Measurements from ENCODE around the gene TP53I13.

The TP53I13 gene

DNA sequence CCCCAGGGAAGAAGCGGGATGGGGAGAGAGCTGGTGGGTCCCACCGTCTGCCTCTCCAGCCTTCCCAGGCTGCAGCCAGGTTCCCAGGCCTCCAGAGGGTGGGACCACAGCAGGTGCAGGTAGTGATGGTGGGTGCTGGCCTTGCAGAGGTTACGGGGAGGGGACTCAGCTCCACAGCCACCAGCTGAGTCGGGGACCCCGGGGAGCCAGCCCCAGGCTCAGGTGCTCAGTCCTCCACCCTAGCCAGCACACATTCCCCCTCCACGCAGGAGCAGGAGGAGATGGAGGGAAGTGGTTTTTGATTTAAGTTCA, 5.0 kb downstream of the TP53I13 start:
- Mint-ChIP-seq H3K9me3 (no peaks in the 10 kb centered on the region), H3K27ac (no peak overlapping the region), H3K4me1 (ENCODE audit: low read depth) (peaks cover 10% of the 10 kb centered on the region), H3K36me3 (ENCODE audit: low read depth) (peaks cover 24% of the 10 kb centered on the region), H3K27me3 (ENCODE audit: low read depth) (no peaks in the 10 kb centered on the region), H3K4me3 (no peak overlapping the region)

DNA sequence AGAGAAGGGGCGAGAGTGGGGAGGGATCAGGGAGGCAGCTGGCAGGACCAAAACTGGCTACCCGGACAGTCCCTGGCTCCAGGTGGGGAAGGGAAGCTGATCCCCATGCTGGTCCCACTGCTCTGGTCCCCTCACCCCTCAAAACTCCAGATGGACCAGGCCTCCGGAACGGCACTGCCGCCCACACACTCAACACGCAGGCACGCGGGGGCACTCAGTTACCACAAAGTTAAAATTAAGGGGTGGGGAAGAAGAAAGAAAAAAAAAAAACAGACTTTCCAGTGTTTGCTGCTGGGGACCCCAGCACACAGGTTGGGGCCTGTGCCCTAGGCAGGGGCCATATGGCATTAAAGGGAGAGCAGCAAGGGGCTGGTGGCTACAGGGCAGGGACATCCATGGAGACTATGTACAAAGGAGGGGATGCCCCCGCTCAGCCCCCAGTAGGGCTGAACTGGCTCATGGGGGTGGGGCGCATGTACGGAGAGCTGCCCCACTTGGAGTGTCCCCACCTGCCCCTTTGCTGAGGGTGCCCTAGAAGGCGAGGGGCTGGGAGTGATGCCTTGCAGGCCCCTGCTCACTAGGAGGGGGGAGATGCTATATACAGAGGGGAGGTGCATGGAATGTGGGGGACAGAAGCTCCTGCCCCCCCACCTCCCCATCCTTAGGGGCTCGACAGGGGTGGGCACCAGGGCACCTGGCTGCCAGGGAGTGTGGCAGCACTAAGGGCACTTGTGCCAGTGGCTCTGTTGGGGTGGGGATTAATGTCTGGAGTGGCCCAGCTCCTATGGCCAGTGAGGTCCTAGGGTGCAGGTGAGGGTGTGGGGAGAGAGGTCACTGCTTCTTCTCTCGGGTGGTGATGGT, 5.6 kb downstream of the TP53I13 start:
- no peaks in the 10 kb centered on the region for H3K9me3 Mint-ChIP-seq
- peaks cover 8% of the 10 kb centered on the region for H3K4me1 Mint-ChIP-seq (ENCODE audit: low read depth)
- H3K36me3 Mint-ChIP-seq (ENCODE audit: low read depth): peaks cover 24% of the 10 kb centered on the region
- H3K4me3 Mint-ChIP-seq: no peak overlapping the region
- peak overlapping the region; percentile 31 for H3K27ac Mint-ChIP-seq
- H3K27me3 Mint-ChIP-seq (ENCODE audit: low read depth): no peaks in the 10 kb centered on the region

DNA sequence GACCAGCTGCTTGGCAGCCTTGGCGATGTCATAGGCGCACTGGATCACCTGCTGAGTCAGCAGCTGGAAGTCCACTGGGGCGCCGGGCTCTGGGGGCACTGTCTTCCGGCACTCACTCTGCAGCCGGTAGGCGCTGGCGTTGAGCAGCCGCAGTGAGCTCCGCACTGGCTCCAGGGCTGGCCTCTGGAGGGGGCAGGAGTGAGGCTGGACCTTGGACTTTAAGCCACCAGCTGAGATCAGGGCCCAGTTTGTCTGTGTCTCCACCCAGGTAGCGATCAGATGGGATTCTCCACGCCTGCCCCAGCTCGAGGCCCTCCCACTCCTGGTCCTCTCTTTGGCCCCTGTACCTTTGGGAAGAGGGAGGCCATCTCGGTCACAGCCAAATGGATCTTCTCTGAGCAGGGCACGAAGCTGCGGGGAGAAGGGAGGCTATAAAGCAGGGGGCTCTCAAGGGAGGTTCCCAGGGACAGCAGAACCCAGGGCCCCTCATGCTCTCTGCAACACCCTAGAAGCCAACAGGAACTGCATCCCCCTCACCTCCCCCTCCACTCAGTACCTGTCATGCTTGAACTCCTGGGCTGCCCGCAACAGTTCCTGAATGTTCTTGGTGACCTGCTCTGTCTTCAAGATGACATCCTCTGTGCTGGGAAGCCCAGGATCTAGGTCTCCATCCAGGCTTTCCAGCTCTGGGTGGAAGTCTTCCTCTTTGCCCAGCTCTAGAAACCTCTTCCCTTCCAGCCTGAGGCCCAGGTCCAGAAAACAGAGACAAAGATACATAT, 6.4 kb downstream of the TP53I13 start:
- H3K4me1 Mint-ChIP-seq (ENCODE audit: low read depth): peaks cover 4% of the 10 kb centered on the region
- H3K27me3 Mint-ChIP-seq (ENCODE audit: low read depth): no peaks in the 10 kb centered on the region
- no peak overlapping the region for H3K4me3 Mint-ChIP-seq
- H3K36me3 Mint-ChIP-seq (ENCODE audit: low read depth): peaks cover 28% of the 10 kb centered on the region
- H3K27ac Mint-ChIP-seq: no peak overlapping the region
- no peaks in the 10 kb centered on the region for H3K9me3 Mint-ChIP-seq

DNA sequence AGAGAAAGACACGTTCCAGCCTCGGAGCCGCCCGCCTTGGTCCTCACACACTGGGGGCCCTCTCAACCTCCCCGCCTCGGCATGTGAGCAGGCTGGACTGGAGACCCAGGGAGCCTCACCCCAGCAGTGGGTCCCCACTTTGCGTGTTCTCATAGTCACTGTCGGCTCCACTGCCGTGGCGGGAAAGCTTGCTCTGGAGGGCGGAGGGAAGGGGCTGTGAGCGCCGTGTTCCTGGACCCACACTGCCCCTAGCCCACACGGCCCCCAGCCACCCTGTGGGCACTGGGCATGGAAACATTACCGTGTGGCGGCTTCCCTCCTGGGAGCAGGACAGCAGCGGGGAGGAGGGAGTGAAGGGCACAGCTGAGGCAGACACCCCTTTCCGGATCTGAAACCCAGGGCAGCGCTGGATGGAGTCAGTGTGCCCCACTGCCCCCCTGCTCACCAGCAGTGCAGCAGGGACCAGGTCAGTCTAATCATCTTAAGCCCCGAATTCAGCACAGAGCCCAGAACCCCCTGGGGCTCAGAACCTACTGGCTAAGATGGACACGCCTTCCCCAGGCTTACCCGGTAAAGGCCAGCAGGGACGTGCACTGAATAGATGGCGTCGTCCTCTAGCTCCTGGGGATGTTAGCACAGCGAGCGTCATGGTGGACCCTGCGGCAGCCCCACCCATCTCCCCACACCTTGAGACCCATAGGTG, 7.2 kb downstream of the TP53I13 start:
- no peaks in the 10 kb centered on the region for H3K27me3 Mint-ChIP-seq (ENCODE audit: low read depth)
- H3K4me1 Mint-ChIP-seq (ENCODE audit: low read depth): peaks cover 8% of the 10 kb centered on the region
- peaks cover 30% of the 10 kb centered on the region for H3K36me3 Mint-ChIP-seq (ENCODE audit: low read depth)
- no peak overlapping the region for H3K4me3 Mint-ChIP-seq
- H3K27ac Mint-ChIP-seq: no peak overlapping the region
- H3K9me3 Mint-ChIP-seq: no peaks in the 10 kb centered on the region

DNA sequence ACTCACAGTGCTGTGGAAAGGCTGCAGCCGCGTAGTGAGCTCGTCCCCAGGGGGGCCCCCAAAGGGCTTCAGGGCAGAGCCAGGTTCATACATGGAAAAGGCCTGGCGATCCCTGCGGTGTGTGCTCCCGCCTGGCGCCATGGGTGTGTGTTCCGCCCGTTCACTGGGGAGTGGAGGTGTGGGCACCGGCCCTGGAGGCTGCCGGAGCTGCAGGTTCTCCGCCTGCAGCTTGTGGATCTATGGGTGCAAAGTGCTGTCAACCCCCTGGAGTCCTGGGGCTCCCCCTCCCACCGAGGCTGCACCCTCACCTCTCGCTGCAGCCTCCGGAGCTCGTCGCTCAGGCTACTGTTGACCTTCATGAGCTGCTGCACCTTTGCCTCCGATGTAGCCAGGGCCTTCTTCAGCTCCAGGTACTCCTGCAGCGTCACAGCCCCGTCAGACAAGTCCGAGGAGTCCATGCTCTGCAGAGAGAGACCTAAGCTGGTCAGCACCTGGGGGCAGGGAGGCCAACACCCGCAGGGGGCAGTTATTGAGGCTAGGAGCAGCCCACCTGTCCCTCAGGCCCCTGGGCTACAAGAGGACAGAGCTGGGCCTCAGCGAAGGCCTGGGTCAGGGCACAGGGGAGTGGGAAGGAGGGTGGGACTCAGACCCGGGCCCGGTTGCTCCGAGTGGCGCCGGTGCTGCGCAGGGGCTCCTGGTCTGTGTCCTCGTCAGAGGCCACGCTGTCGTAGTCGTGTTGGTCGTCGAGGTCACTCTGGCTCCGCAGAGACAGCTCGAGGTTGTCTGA, 7.9 kb downstream of the TP53I13 start:
- Mint-ChIP-seq H3K36me3 (ENCODE audit: low read depth) (peaks cover 27% of the 10 kb centered on the region), H3K9me3 (no peaks in the 10 kb centered on the region), H3K27me3 (ENCODE audit: low read depth) (no peaks in the 10 kb centered on the region), H3K4me3 (no peak overlapping the region), H3K27ac (no peak overlapping the region), H3K4me1 (ENCODE audit: low read depth) (peaks cover 8% of the 10 kb centered on the region)

DNA sequence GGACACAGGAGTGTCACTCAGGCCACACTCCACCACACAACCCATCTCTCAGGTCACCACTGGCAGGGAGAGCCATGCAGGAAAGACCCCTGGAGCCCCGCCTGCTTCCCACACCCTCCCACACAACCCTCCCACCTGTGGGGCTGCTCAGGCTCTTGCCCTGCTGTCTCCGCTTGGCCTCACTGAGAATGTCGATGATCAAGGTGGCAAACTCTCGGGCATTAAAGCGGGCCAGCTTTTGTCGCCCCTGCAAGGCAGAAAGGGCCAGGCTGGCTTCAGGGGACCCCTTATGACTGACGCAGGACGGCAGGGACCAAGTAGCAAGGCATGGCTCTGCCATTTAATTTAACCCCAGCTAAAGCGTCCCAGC, 8.5 kb downstream of the TP53I13 start:
- H3K27me3 Mint-ChIP-seq (ENCODE audit: low read depth): no peaks in the 10 kb centered on the region
- peaks cover 8% of the 10 kb centered on the region for H3K4me1 Mint-ChIP-seq (ENCODE audit: low read depth)
- H3K9me3 Mint-ChIP-seq: no peaks in the 10 kb centered on the region
- H3K36me3 Mint-ChIP-seq (ENCODE audit: low read depth): peaks cover 28% of the 10 kb centered on the region
- H3K4me3 Mint-ChIP-seq: no peak overlapping the region
- no peak overlapping the region for H3K27ac Mint-ChIP-seq

DNA sequence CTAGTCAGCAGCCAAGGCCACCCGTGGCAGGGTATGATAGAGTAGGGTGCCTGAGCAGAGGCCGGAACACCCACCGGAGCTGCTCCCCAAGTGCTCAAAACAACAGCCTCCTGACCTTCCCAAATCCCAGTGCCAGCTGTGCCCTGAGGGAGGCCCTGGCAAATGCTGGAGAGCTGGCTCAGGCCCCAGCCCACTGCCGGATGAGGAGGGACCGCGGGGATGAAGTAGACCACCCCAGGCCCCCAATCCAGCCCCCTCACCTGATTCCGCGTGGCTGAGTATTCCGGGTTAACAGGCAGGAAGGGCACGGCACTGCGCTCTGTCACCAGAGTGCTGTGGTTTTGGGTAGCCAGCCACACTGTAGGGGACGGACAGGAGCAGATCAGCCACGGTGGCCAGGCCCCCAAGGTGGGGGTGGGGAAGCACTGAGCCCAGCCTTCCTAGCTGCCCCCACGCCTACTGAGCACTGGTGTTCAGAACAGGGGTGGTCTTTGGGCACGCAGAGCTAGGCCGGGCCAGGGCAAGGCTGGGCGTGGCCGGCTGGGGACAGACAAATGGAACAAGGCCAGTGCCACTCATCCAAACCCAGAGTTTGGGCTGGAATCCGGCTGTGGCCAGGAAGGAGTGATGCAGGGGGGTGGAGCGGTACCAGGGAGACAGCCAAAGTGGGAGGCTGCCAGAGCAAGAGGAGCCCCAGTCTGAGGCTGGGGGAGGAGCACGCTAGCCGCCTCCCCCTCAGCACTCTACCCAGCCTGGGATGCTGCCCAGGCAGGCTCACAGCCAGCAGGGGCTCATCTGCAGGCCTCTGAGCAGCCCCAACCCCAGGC, 9.1 kb downstream of the TP53I13 start:
- Mint-ChIP-seq H3K36me3 (ENCODE audit: low read depth) (peaks cover 32% of the 10 kb centered on the region), H3K27ac (no peak overlapping the region), H3K9me3 (no peaks in the 10 kb centered on the region), H3K4me1 (ENCODE audit: low read depth) (peaks cover 11% of the 10 kb centered on the region), H3K27me3 (ENCODE audit: low read depth) (no peaks in the 10 kb centered on the region), H3K4me3 (no peak overlapping the region)

DNA sequence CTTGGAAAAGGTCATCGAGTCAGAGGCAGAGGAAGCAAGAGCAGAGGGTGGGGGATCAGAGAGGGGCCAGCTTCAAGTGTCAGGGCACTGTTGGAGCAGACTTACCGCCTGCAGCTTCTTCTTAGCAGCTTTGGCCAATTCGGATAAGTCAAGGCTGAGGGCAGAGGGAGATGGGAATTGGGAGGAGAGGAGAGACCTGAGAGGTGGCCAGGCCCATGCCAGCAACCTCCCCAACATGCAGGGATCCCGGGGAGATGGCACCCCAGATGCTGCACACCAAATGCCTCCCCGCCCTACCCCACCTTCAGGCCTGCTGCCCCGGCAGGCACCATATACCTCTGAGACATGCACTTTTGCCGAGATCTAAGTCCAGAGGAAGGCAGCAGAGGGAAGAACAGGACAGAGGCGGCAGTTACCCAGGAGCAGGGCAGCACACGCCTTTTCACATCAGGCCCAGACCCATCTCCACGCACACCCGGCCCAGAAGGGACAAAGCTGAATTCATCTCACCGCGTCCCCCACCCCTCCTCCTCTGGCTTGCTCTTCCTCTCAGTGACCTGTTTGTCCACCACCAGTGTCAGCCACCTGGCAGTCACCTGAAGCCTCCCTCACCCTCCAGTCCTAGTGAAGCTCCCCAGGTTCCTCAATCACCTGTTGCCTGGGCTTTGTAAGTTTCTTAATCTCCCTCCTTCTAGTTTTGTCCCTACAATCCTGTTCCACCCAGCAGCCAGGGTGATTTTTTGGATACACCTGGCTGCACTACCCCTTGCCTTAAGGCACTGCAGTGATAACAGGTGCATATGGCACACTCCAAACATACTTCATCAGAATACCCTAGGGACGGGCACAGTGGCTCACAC, 10.4 kb downstream of the TP53I13 start:
- H3K4me1 Mint-ChIP-seq (ENCODE audit: low read depth): peaks cover 11% of the 10 kb centered on the region
- H3K27me3 Mint-ChIP-seq (ENCODE audit: low read depth): no peaks in the 10 kb centered on the region
- H3K9me3 Mint-ChIP-seq: no peaks in the 10 kb centered on the region
- peaks cover 27% of the 10 kb centered on the region for H3K36me3 Mint-ChIP-seq (ENCODE audit: low read depth)
- no peak overlapping the region for H3K4me3 Mint-ChIP-seq
- H3K27ac Mint-ChIP-seq: no peak overlapping the region

DNA sequence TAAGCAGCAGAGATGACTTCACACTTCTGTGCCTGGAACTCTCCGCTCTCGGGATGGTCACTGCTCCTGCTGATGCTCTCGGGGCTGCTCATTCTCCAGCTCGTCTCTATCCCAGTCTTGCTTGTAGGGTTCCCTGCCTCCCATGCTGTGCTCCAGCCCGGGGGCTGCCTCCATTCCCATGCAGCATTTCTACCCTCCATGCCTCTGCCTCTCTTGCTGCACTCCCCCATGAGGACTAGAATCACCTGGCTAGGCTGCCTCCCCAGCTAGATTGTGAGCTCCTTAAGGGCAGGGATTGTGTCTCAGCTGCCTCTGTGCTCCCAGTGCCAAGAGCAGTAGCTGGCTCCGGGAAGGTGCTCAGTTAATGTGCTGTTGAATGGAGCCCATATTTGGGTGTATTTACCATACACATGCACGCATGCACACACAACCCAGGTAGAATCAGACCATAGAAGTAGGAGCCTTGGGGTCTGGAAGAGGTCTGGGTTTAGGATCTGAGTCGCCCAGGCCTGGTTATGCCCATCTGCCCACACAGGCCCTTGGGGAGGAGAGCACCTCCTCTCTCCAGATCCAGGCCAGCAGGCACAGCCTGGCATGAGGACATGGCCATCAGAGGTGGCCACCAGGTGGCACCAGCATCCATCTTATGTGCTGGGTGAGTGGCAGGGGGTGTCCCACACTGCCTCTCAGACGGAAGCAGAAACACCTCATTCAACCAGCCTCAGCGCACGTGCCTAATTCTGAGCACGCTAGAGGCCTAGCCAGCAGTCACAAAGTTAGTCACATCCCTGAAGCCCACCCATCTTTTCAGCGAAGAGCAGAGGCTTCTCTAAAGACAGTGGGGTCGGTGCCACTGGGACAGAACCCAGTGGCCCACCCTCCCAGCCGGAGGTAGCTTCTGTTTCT, 11.6 kb downstream of the TP53I13 start:
- Mint-ChIP-seq H3K9me3 (no peaks in the 10 kb centered on the region), H3K27me3 (ENCODE audit: low read depth) (no peaks in the 10 kb centered on the region), H3K36me3 (ENCODE audit: low read depth) (peaks cover 25% of the 10 kb centered on the region), H3K4me1 (ENCODE audit: low read depth) (peaks cover 19% of the 10 kb centered on the region), H3K4me3 (no peak overlapping the region), H3K27ac (peak overlapping the region; percentile 70)

DNA sequence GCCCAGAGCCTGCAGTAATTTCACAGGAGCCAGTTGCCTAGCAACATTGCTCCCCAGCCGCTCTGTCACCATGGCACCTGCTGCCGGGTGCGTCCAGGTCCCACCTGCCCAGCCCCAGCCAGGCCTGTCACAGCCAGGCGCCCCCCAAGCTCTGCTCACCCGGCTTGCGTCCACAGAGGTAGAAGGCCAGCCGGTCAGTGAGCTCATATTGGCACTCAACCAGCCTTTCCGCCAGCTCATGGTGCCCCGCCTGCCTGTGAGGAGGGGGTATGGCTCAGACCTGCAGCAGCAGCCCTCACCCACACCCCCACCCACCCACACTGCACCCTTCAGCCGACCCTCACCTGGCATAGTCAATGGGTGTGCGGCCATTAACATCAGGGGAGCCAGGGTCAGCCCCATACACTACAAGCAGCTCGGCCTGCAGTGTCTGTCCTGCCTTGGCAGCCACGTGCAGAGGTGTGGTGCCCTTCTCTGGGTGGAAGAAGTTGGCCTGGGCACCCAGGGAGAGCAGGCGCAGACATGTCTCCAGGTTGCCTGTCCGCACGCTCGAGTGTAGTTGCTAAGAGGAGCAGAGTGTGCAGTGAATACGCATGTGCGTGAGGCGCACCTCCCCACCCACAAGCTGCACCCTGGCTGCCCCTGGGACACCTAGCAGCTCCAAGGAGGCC, 13.2 kb downstream of the TP53I13 start:
- peaks cover 31% of the 10 kb centered on the region for H3K4me1 Mint-ChIP-seq (ENCODE audit: low read depth)
- H3K9me3 Mint-ChIP-seq: no peaks in the 10 kb centered on the region
- H3K4me3 Mint-ChIP-seq: no peak overlapping the region
- H3K36me3 Mint-ChIP-seq (ENCODE audit: low read depth): peaks cover 22% of the 10 kb centered on the region
- H3K27ac Mint-ChIP-seq: no peak overlapping the region
- H3K27me3 Mint-ChIP-seq (ENCODE audit: low read depth): no peaks in the 10 kb centered on the region

DNA sequence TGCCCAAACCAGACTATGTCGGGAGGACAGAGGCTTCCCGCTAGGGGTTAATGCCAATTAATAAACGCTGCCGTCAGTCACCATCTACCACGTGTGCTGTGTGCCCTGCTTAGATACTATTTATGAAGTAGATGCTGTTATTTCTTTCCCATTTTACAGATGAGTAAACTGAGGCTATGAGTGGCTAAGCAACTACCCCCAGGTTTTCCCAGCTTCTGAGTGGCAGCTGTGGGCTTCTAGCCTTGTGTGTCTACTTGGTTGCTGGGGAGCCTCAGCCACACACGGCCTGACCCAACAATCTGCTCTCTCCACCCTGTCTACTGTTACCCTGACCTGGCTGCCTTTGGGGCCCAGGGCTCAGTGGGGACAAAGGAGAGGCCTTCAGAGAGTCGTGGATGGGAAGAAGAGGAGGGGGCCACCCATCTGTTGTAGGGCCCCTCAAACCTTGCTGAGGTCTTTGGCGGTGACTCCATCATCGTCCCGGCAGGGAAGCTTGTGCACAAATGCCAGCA, 13.8 kb downstream of the TP53I13 start:
- Mint-ChIP-seq H3K4me3 (no peak overlapping the region), H3K9me3 (no peaks in the 10 kb centered on the region), H3K36me3 (ENCODE audit: low read depth) (peaks cover 22% of the 10 kb centered on the region), H3K27me3 (ENCODE audit: low read depth) (no peaks in the 10 kb centered on the region), H3K27ac (no peak overlapping the region), H3K4me1 (ENCODE audit: low read depth) (peaks cover 34% of the 10 kb centered on the region)

DNA sequence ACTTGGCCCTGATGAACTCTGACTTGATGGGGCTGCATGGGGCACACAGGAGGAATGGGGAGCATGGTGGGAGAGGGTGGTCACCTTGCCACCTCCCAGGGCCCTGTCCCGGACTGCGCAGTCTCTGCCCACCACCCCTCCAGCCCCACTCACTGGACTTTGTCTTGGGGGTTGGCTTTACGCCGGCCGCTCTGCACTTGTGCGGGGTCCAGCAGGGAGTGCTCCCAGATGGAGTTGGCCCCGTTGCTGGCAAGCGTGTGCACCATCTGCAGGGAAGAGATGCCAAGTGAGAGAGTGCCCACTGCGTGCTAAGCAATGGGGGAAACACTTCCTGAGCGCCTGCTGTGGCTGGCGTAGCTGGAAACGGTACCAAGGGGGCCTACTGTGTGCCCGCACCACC, 14.3 kb downstream of the TP53I13 start:
- no peak overlapping the region for H3K4me3 Mint-ChIP-seq

More for the DNA sequence above, 14.3 kb downstream of the TP53I13 start:
- H3K36me3 Mint-ChIP-seq (ENCODE audit: low read depth): peaks cover 19% of the 10 kb centered on the region
- H3K27ac Mint-ChIP-seq: no peak overlapping the region
- peaks cover 39% of the 10 kb centered on the region for H3K4me1 Mint-ChIP-seq (ENCODE audit: low read depth)
- H3K27me3 Mint-ChIP-seq (ENCODE audit: low read depth): no peaks in the 10 kb centered on the region
- no peaks in the 10 kb centered on the region for H3K9me3 Mint-ChIP-seq

All from T-helper 1 cell treated with Interleukin-12 subunit alpha and Interleukin-12 subunit beta and Interleukin-4 antibody, amounts not matched to agents 30 μg/mL and 1 μg/mL, for 36 hours (primary cell).